Measurements from ENCODE around the gene PPFIBP2.

PPFIBP2 gene

DNA sequence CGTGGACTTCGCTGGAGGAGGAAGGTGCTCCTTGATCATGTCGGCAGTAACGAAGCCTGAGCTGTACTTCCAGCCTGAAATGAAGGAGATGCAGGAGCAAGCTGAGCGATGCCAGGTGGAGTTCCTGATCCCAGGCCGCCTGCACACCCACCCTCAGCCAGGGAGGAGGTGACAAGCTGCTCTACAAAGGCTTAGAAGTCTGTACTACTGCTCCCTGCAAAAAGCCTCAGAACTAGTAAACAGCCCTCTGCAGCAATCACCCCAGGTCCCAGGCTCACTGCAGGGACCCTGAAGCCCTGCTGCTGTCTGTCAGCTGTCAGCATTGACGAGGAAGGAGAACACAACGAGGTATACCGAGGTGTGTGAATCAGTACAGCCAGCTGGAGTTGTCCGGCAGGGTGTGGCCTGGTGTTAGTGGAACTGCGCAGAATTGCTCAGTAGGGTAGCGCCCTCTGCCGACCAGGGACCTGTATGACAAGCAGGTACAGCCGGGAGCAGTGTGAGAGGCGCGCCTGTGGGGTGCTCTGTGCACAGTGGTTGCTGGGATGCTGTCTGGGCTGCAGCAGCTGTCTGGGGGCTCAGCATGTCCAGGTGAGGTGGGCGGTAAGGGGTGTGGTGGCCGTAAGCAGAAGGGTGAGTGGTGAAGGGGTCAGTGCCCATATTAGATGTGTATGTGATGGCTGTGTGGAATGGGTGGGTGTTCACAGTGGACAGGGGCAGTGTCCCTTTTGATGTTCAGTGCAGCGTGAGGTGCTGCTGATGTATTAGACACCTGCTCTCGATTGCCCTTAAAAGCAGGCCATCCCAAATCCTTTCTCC lies 151.9 kb downstream of the PPFIBP2 start:
- DNase-seq (ENCODE audit: low read depth, low spot score) = peak; percentile 80

DNA sequence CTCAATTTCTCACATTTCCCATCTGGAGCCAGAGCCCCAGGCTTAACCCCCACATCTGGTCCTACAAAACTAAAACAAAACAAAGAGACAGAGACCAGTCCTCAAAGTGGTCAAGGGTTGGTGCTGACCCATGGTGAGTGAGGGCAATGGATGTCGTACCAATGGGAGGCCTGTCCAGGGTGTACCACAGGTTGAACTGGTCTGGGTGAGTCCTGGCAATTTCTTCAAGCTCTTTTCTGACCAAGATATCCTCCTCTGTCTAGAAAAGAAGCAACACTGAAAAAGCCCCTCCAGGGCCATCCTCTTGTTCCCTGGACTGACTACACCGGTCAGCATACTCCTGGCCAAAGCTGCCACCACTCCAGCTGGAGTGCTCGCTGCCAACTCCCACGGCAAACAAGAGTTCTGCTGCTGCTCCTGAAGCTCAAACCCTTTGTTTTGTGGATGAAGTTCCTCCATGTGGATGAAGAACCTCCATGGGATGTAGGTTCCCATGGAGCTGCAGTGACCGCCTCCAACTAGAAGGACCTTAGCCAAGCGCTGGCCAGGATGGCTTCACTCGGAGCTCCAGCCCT lies 152.6 kb downstream of the PPFIBP2 start:
- DNase-seq (ENCODE audit: low read depth, low spot score) = no peak

DNA sequence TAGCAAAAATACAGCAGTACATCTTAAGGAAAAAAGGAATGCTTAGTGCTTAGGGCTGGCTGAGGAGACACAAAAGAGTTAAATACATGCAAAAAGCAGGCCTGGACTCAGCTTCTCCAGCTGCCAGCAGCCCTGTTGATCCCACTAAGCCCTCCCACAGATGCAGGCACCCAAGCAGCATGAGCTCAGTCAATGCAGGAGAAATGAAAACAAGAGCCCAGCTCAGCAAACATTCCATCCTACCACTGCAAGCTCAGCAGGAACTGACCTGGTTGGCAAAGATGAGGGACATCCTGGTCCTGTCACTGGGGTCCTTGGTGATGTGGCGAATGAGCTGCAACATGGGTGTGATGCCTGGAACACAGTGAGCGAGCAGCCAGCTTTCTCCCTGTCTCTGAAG lies 153.7 kb downstream of the PPFIBP2 start:
- DNase-seq (ENCODE audit: low read depth, low spot score) = peak; percentile 63

DNA sequence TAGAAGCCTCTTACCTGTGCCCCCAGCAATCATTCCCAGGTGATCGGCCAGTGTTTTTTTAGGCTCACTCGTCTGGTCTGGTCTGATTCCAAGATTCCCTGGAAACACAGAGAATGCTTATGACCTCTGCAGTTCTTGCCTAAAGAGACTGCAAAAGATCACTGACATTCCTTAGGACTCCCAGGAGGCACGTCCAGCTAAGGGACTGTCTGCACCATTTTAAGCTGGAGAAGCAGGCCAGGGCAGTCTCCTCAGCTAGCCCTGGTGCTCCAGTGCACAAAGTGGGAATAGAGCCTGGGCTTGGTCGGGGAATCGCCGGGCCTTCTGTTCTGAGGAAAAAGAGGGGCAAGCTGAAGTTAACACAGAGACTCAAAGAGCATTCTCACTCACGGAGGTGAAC lies 154.7 kb downstream of the PPFIBP2 start:
- DNase-seq (ENCODE audit: low read depth, low spot score) = no peak

DNA sequence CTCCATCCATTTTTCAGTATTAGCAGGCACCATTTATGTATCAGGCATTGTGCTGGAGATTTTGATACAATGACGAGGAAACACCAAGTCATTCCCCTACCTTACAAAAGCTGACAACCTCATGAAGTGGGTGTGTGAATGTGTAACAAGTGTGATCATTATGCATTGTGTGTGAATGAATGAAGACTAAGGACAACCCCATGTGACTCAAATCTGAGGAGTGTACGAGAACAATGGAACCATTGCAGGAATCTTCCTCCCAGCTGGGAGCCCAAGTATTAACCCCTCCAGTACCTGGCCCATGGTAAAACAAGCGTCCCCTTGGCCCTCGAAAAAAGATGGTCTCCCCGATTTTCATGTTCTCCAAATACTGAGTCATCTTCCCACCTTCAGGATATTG lies 155.1 kb downstream of the PPFIBP2 start:
- peak; percentile 31 for DNase-seq (ENCODE audit: low read depth, low spot score)

DNA sequence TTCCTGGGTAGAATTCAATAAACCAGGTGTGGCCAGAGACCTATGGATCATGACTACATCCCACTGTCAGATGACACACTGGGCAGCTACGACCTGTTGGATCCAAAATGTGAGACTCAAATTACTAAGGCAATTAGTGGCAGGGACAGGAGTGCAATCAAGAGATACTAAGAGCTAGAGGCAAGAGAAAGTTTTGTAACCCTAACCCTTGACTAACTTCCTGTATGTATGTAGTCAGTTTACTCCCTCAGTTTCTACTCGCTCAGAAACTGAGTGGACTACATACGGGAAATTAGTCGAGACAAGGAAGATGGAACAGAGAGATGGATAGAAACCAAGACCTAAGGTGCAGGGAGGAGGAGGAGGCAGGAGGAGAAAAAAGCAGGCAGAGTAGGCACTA lies 156.8 kb downstream of the PPFIBP2 start:
- DNase-seq (ENCODE audit: low read depth, low spot score) = no peak

DNA sequence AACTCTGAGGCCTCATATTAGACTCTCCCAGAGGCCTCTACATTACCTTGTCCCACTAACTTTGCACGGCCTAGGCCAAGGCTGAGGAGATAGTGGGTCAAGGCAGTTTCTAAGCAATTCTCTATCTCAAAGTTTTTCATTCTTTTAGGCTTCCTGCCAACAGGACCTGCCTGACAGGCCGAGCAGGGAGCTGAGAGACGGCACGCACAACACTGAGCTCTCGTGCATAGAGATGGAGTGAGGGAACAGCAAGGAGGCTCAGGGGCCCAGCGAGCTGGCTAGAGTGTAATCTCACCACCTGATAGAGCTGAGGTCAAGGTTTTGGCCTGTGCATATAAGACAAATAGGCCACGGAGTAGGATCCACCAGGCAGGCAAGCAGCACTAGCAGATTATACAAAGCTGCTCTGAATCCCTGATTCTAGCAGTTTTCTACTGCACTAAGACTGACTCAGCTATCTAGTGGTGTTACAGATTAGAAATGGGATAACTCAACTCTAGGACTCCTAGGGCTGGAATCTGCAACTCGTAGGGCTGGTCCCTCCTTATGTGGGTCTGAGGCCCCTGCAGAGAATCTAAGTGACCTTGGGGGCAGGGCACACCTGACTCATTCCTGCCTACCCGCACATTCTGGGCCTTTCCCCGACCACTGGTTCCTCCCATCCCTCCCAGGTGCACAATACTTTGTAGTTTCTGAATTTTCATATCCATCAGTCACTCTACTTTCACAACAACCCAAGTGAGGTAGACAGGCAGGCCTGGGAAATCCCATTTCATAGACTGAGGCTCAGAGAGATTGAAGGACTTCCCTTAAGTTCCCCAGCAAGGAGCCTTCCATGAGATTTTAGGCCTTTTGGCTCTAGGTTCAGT lies 157.8 kb downstream of the PPFIBP2 start:
- no peak for DNase-seq (ENCODE audit: low read depth, low spot score)

DNA sequence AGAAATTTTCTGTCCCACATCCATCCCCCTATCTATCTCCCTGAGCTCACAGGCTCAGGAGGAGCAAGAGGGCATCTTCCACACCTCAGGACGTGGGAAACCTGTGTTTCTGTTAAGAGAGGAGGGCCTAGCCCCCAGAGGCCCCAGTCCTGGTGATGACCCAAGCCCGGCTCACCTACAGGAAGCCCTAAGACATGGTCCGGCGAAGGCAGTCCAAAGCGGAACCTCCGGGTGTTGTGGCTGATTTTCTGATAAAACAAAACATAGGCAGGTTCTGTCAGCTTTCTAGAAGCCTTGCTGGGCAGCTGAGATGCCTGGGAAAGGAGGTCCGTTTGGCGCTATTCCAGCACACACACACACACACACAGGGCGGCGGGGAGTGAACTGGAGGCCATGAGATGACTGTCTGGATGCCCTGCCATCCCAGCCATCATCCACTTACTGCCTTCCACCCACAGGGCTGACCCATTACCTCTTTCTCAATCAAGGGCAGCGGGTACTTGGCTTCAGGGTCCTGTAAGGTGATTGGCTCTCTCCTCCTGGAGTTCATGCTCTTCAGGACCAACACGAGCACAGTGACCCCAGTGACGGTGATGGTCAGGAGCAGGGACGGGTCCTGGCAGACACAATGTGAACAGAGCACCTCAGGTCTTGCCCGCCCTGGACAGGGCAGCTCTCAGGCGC lies 158.6 kb downstream of the PPFIBP2 start:
- DNase-seq (ENCODE audit: low read depth, low spot score) = no peak

DNA sequence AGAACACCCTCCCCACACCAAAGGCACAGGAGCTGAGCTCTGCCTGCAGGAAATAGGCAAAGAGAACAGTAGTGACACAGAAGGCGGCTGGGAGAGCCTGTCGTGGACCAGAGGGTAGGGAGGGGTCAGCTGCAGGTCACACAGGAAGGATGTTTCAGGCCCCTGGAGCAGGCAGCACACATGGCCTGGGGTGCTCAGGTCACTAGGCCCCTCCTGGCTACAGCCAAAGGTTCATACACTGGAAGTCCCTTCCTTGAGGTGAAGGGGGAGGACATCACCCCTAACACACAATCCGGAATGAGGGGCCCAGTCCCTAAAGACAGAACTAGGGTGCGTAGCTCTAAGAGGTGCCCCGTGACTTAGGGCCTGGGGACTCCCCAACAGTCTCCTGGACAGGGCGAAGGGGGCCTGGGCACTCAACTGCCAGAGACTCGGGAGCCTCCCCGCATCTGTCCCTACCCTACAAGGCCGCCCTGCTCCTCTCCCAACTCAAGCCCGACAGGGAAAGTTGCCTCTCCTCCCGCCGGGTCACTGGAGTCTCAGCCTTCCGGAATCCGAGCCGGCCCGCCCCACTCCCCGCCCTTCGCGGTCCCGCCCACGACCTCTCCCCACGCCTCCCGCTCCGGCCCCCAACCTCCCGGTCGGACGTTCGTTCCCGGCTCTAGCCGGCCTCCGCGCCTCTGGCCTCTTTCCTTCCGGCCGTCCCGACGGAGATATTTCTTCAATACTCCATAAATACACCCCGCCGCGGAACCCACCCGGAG lies 159.3 kb downstream of the PPFIBP2 start, which contains the start of gene CYB5R2:
Gene CYB5R2, minus strand, starts transcription at position 541 of the 764 bp plus-strand sequence. CDS start 675 bp downstream, outside the sequence.
- DNase-seq (ENCODE audit: low read depth, low spot score) = peak; percentile 66

DNA sequence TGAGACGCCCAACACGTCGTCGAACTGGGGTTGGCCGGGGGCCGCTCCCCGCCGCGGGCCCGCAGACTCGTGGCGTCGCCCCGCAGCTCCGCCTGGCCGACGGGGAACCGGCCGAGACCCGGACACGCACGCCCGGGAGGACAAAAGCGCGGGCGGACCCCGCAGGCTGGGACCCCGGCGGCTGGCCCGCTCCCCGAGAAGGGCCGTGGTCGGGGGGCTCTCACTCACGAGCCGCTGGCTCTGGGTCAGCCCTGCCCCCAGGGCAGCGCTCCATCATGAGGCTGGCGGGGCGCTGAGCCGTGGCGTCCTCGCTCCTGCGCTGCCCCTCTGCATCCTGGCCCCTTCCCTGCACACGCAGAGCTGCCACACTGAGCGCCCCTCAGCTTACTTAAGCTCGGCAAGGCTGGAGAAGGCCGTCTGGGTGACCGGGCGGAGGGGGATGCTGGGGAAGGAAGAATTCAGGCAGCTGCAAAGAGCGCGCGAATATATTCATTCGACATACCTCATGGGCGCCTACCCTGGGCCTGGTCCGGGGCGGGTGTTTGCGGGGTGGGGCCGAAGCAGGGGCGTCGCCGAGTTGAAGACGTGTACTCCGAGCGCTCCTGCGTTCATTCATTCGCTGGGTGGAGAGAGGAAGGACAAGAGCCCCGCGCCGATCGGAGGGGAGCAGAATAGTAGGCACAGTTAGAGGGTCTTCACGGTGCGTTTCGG lies 160.1 kb downstream of the PPFIBP2 start:
- DNase-seq (ENCODE audit: low read depth, low spot score) = peak; percentile 48

DNA sequence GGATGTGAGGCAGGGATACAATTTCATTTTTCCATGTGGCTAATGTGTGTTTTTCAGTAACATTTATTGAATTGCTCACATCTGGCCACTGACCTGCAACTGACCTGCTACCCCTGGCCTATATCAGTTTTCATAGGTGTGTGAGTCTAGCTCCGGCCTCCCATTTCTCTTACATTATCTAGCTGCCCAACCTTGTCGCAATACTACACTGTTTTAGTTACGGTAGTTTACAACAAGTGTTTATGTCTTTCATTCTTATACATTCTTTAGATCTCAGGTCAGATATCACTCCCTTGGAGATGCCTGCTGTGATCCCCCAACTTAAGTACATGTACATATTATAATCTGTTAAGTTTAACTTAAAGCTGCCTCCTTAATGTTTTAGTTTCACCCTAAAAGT lies 161.8 kb downstream of the PPFIBP2 start:
- DNase-seq (ENCODE audit: low read depth, low spot score) = no peak

DNA sequence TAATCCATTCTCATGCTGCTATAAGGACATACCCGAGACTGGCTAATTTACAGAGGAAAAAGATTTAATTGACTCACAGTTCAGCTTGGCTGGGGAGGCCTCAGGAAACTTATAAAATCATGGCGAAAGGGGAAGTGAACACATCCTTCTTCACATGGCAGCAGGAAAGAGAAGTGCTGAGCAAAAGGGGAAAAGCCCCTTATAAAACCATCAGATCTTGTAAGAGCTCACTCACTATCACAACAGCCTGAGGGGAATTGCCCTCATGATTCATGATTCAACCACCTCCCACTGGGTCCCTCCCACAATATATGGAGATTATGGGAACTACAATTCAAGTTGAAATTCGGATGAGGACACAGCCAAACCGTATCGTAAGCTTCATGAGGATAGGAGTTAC lies 163.3 kb downstream of the PPFIBP2 start:
- peak; percentile 60 for DNase-seq (ENCODE audit: low read depth, low spot score)

DNA sequence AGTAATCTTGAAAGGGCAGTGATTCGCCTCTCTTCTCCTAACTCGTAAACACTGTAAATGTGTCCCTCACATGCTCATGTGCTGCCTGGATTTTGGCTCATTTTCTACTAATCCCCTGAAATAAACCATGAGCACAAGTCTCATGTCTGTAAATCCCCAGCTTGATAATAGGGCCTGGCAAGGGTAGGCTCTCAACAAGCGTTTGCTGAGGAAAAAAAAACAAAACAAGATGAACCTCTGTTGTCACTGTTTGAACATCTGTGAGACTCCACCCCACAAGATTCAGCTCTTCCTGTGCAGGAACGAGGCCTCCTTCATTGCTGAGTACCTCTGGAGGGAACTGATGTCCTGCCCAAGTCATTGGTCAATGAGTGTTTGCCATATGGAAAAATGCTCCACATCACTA lies 164.0 kb downstream of the PPFIBP2 start:
- DNase-seq (ENCODE audit: low read depth, low spot score) = no peak

DNA sequence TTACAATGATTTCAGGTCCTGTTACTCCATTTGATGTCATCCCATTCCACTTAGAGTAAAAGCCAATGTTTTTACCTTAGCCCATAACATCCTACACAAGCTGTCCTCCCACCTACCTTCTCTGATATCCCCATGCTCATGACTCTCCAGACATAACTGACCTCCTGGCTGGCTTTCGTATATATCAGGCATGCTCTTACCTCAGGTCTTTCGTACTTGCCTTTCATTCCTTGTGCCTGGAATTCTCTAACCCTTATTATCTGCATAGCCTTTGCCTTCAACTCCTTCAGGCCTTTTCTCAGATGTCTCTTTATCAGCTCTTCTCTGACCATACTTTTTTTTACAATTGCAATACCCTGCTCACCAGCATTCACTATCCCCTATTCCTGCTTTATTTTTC lies 169.8 kb downstream of the PPFIBP2 start:
- no peak for DNase-seq (ENCODE audit: low read depth, low spot score)

DNA sequence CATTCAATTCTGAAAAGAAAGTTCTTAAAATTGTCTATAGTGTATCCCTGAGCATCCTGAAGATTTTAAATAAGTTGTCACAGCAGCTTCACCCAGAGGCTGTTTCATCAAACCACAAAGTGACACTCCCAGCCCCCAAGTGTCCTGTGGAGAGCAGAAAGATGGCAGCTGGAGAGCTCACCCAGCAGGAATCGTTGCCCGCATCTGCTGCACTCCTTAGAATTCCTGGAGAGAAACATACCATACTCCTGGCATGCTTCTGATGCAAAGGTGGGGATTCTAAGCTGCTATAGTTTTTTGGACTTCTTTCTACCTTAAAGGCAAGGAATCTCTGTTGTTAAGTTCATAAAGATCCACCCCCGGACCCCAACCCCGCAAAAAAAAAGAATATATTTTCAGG lies 173.0 kb downstream of the PPFIBP2 start:
- no peak for DNase-seq (ENCODE audit: low read depth, low spot score)

DNA sequence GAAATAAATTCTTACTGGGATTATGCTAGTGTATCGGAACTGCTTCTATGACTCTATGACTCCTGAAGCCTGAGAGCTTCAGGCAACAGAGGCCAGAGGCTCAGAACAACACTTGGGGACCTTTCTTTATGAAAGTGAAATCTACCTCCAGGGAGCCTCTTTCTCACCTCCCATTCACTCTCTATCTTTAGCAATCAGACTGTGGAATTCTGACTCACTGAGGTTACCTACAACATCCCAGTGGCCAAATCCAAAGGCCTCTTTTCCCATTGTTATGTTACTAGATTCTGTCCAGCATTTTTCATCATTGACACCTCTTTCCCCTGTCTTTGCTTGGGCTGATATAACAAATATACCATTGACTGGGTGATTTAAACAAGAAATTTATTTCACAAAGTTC lies 173.6 kb downstream of the PPFIBP2 start:
- DNase-seq (ENCODE audit: low read depth, low spot score) = no peak

DNA sequence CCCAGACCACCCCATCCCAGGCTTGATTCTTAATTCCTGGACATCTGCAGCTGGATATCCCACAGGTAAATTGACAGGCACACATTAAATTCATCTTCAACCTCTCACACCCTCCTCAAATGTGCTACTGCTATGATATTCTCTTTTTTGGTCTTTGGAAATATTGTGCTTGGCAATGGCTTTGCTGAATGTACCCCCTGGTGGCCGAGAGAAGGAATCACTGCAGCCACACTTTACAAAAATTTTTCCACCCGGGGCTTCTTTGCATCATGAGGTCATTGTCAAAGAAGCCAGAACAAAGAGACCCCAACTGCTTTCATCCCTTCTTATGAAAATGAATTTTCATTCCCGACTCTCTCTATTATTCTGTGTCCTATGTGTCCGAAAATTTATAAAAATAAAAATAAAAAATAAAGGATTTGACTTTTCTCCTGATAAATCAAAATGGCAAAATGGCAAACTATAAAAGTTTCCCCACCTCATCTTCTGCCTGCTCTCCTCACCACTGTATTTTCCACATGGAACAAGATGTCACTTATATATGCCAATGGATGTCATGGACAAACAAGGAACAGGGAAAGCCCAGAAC lies 174.5 kb downstream of the PPFIBP2 start:
- DNase-seq (ENCODE audit: low read depth, low spot score) = peak; percentile 57

DNA sequence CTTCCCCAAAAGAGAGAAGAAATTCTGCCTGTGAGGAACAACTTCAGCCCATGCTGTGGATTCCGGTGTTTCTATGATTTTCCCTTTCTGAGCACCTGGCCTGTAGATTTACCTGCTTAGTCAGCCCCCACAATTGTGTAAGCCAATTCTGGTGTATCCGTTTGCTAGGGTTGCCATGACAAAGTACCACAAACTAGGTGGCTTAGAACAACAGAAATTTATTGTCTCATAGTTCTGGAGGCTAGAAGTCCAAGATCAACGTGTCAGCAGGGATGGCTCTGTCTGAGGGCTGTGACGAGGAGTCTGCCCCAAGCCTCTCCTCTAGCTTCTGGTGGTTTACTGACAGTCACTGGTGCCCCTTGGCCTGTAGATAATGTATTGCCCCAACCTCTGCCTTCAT lies 175.4 kb downstream of the PPFIBP2 start:
- no peak for DNase-seq (ENCODE audit: low read depth, low spot score)

DNA sequence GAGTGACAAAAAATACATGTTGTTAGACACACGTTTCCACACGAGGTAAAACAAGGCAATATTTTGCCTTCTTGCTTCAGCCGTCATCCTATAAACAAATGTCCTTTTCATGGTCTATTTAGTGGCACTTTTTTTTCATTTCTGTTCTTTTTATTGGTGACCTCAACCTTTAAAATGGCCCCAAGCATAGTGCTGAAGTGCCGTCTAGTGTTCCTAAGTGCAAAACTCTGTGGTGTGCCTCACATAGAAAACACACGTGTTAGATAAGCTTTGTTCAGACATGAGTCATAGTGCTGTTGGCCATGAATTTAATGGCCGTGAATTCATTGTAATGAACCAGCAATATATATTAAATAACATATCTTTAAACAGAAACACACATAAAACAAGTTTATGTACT lies 176.8 kb downstream of the PPFIBP2 start:
- no peak for DNase-seq (ENCODE audit: low read depth, low spot score)

DNA sequence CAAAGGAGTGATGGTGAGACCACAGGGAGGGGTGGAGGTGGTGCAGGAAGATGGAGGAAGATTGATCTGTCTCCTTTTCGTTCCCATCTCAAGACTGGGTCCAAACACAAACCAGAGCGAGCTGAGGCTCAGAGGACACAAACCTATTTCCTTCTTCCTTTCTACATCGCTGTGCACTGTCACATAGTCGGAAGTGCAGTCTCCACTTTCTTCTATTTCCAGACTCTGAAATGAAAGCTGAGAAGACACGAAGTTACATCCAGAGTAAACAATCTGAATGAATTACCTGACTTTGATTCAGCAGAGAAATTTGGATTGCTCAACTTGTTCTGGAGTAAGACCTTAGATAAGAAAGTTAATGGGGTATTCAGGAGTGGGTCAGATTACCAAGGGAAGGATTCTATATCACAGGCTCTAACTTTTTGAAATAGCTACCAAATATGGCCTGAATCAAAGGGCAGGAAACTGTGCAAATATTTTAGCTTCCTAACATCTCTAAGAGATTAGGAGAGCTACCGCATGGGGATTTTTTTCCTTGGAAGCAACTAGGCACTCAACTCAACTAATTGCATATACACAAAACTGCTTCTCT lies 178.1 kb downstream of the PPFIBP2 start:
- DNase-seq (ENCODE audit: low read depth, low spot score) = no peak

All from astrocyte of the hippocampus (primary cell).